ENCODE results near the gene NOVA2.

Gene NOVA2

GRCh38 chr19:45895519-45895972 is 78.1 kb downstream of the NOVA2 start:
- no peak for ATAC-seq
- no peak for DNase-seq

GRCh38 chr19:45890877-45891276 is 82.8 kb downstream of the NOVA2 start:
- DNase-seq, result no peak
- no peak for ATAC-seq

- DNase-seq (no peak), ATAC-seq (no peak)
Observed at GRCh38 chr19:45889210-45889885, 84.3 kb downstream of the NOVA2 start.

- no peak for ATAC-seq
- DNase-seq, result no peak
Observed at GRCh38 chr19:45887200-45887710, 86.4 kb downstream of the NOVA2 start.

- DNase-seq (peak; percentile 89), ATAC-seq (peak; percentile 77)
Observed at GRCh38 chr19:45886427-45887199, 87.1 kb downstream of the NOVA2 start.

GRCh38 chr19:45885556-45886426 is 87.9 kb downstream of the NOVA2 start, which contains the start of gene IRF2BP1:
IRF2BP1 (minus strand) TSS chr19:45886141; CDS start chr19:45885774, 367 bp downstream.
- peak; percentile 69 for ATAC-seq
- peak; percentile 88 for DNase-seq

GRCh38 chr19:45884682-45885555 is 88.7 kb downstream of the NOVA2 start:
- DNase-seq, result peak; percentile 63
- ATAC-seq, result peak; percentile 17

GRCh38 chr19:45883881-45884681 is 89.6 kb downstream of the NOVA2 start:
- no peak for ATAC-seq
- DNase-seq, result no peak

Measured in stimulated activated naive CD8-positive, alpha-beta T cell treated with anti-CD3 and anti-CD28 coated beads, Interleukin-15, Interleukin-2, amounts not matched to agents 100 U/mL and 50 U/mL, for 24 hours (primary cell).